Natural killer cell (primary cell): ENCODE measurements around the gene TATDN2. TPM values are rescaled to one million over a fixed set of nuclear protein-coding genes. Genes with fewer than 3 reads are reported as not detected.

Experiments used
- ATAC-seq, 3 donors: fragments of 150-1000 bp in 2 of 3; fragments of 200-7000 bp in 1 of 3; cut with Tn5 transposase; 1 replicate in 1 of 3; 2 replicates in 2 of 3; pipeline ENCODE4 v1.10.0; 2021; ENCODE audit warnings: mild to moderate bottlenecking in 2 of 3, moderate library complexity in 2 of 3
- DNase-seq, 2 donors: peaks; one replicate each; pipeline versions ENCODE4 v3.0.0 to v3.0.0-alpha.2; 2013 to 2021; ENCODE audit warnings: mixed read lengths in 1 of 2
- H3K27ac ChIP-seq: one replicate; pipeline ENCODE4 v1.5.1; 2013; ENCODE audit warnings: mild to moderate bottlenecking, low read length
- H3K27me3 ChIP-seq: one replicate; pipeline ENCODE4 v1.6.1; 2013; ENCODE audit warnings: low read length; ENCODE audit not compliant: control insufficient read depth, insufficient read depth
- H3K36me3 ChIP-seq: one replicate; pipeline ENCODE4 v1.6.1; 2013; ENCODE audit warnings: low read length; ENCODE audit not compliant: control insufficient read depth, insufficient read depth
- H3K4me1 ChIP-seq: one replicate; pipeline ENCODE4 v1.6.1; 2013; ENCODE audit warnings: low read length; ENCODE audit not compliant: control insufficient read depth, insufficient read depth
- H3K4me3 ChIP-seq: one replicate; pipeline ENCODE4 v1.5.1; 2013; ENCODE audit warnings: low read length
- H3K9me3 ChIP-seq: one replicate; pipeline ENCODE4 v1.6.1; 2013; ENCODE audit warnings: low read length; ENCODE audit not compliant: control insufficient read depth, insufficient read depth
- H3K27ac Mint-ChIP-seq, 2 donors: one replicate each; pipeline ENCODE4 v1.8.0; 2022; ENCODE audit warnings: mild to moderate bottlenecking in 2 of 2, mixed read lengths in 2 of 2, moderate library complexity in 1 of 2
- H3K27me3 Mint-ChIP-seq, 2 donors: one replicate each; pipeline ENCODE4 v1.8.0; 2022; ENCODE audit warnings: low read depth in 2 of 2, mixed read lengths in 2 of 2
- H3K36me3 Mint-ChIP-seq: one replicate; pipeline ENCODE4 v1.8.0; 2022; ENCODE audit warnings: mixed read lengths
- H3K4me1 Mint-ChIP-seq, 2 donors: one replicate each; pipeline ENCODE4 v1.8.0; 2022; ENCODE audit warnings: mixed read lengths in 2 of 2
- H3K4me3 Mint-ChIP-seq: one replicate; pipeline ENCODE4 v1.8.0; 2022; ENCODE audit warnings: mild to moderate bottlenecking, moderate library complexity, mixed read lengths
- H3K9me3 Mint-ChIP-seq, 2 donors: one replicate each; pipeline ENCODE4 v1.8.0; 2022; ENCODE audit warnings: mixed read lengths in 2 of 2
- CTCF ChIP-seq: fragments of 200-600 bp; IDR thresholded peaks from one replicate; pipeline ENCODE4 v1.8.0; 2022; ENCODE audit warnings: antibody characterized with exemption
- WGBS: methylation state at CpG from one replicate; pipeline ENCODE4 v1.1.7; 2013; ENCODE audit warnings: missing lambda C conversion rate; ENCODE audit not compliant: insufficient coverage; 5-methylcytosine and 5-hydroxymethylcytosine counted together
- intact Hi-C: fragments of 100-400 bp; cut with micrococcal nuclease; formaldehyde crosslinking; loops from one replicate; pipeline ENCODE4 v1.14.2; 2022
- total RNA-seq, 4 donors: library from RNA; stranded (reverse); fragments of 120-200 nt in 1 of 4; gene quantifications; one replicate each; pipeline versions ENCODE4 v1.2.3 to v1.2.4, GENCODE V29; 2013 to 2022

The TATDN2 gene
- total RNA-seq, 3 donors from 2014 or later (not counting 1 experiment from before 2014, with no cell fraction given) = 75.6 to 99.4 (median 88.4) TPM

GRCh38 chr3:10317961-10318350 is 69.7 kb downstream of the TATDN2 start:
- Histone ChIP-seq H3K4me3 (no peak overlapping the region), H3K9me3 (no peaks in the 10 kb centered on the region), H3K36me3 (peaks cover 45% of the 10 kb centered on the region), H3K4me1 (peaks cover 18% of the 10 kb centered on the region), H3K27ac (no peak overlapping the region), H3K27me3 (no peaks in the 10 kb centered on the region)
- TF ChIP-seq CTCF = no peak
- peaks cover 28 to 32% of the 10 kb centered on the region in 2 donors for H3K4me1 Mint-ChIP-seq
- ATAC-seq (no peak), DNase-seq (no peak)
- no peak overlapping the region for H3K27ac Mint-ChIP-seq
- H3K36me3 Mint-ChIP-seq = no peaks in the 10 kb centered on the region
- intact Hi-C loops = no loop called here
- peak overlapping the region; percentile 63 for H3K4me3 Mint-ChIP-seq
- WGBS = 95% methylated on average over 3 of the region's 3 CpGs
- no peaks in the 10 kb centered on the region for H3K9me3 Mint-ChIP-seq
- H3K27me3 Mint-ChIP-seq = no peaks in the 10 kb centered on the region

GRCh38 chr3:10319251-10319650 is 71.0 kb downstream of the TATDN2 start:
- H3K27me3 Mint-ChIP-seq = no peaks in the 10 kb centered on the region
- 87% methylated on average over 5 of the region's 6 CpGs for WGBS
- peak overlapping the region; percentile 74 for H3K4me3 Mint-ChIP-seq
- Histone ChIP-seq H3K36me3 (peaks cover 33% of the 10 kb centered on the region), H3K27me3 (no peaks in the 10 kb centered on the region), H3K27ac (no peak overlapping the region), H3K4me3 (no peak overlapping the region), H3K4me1 (peaks cover 18% of the 10 kb centered on the region), H3K9me3 (no peaks in the 10 kb centered on the region)
- ATAC-seq (no peak), DNase-seq (no peak)
- H3K9me3 Mint-ChIP-seq = no peaks in the 10 kb centered on the region
- intact Hi-C loops = no loop called here
- H3K27ac Mint-ChIP-seq = peak overlapping the region; percentile 31 to 91
- no peak for TF ChIP-seq CTCF
- no peaks in the 10 kb centered on the region for H3K36me3 Mint-ChIP-seq
- H3K4me1 Mint-ChIP-seq = peaks cover 25 to 28% of the 10 kb centered on the region in 2 donors

- H3K27me3 ChIP-seq = no peaks in the 10 kb centered on the region
- H3K36me3 ChIP-seq = peaks cover 28% of the 10 kb centered on the region
- Mint-ChIP-seq H3K36me3 (no peaks in the 10 kb centered on the region), H3K4me3 (peak overlapping the region; percentile 90), H3K4me1 (peaks cover 25 to 28% of the 10 kb centered on the region in 2 donors), H3K27ac (peak overlapping the region; percentile 86 to 91), H3K27me3 (no peaks in the 10 kb centered on the region), H3K9me3 (no peaks in the 10 kb centered on the region)
- peak overlapping the region; percentile 87 for H3K4me3 ChIP-seq
- intact Hi-C loops = loop anchor here (5.0 kb wide), 1 partner anchor 203 kb away; the partner anchor contains the start of gene BRK1
- peaks cover 18% of the 10 kb centered on the region for H3K4me1 ChIP-seq
- DNase-seq (no peak), ATAC-seq (no peak)
- H3K27ac ChIP-seq = no peak overlapping the region
- no peaks in the 10 kb centered on the region for H3K9me3 ChIP-seq
- 26% methylated on average over 3 of the region's 3 CpGs for WGBS
- no peak for TF ChIP-seq CTCF
Observed at GRCh38 chr3:10319804-10320203, 71.5 kb downstream of the TATDN2 start.

- peaks cover 24% of the 10 kb centered on the region for H3K36me3 ChIP-seq
- DNase-seq (no peak), ATAC-seq (no peak)
- H3K27ac ChIP-seq = peak overlapping the region; percentile 69
- no peaks in the 10 kb centered on the region for H3K9me3 ChIP-seq
- H3K4me3 ChIP-seq = peak overlapping the region; percentile 87
- H3K36me3 Mint-ChIP-seq = no peaks in the 10 kb centered on the region
- peaks cover 0 to 2% of the 10 kb centered on the region in 2 donors for H3K27me3 Mint-ChIP-seq
- peak overlapping the region; percentile 90 for H3K4me3 Mint-ChIP-seq
- H3K9me3 Mint-ChIP-seq = no peaks in the 10 kb centered on the region
- intact Hi-C loops = loop anchor here (5.0 kb wide), 1 partner anchor 203 kb away; the partner anchor contains the start of gene BRK1
- TF ChIP-seq CTCF = no peak
- under 1% methylated on average over 9 of the region's 9 CpGs for WGBS
- peaks cover 25 to 28% of the 10 kb centered on the region in 2 donors for H3K4me1 Mint-ChIP-seq
- H3K27ac Mint-ChIP-seq = peak overlapping the region; percentile 86 to 91
- H3K27me3 ChIP-seq = no peaks in the 10 kb centered on the region
- peaks cover 18% of the 10 kb centered on the region for H3K4me1 ChIP-seq
Observed at GRCh38 chr3:10320320-10320677, 72.0 kb downstream of the TATDN2 start.
